Stomach smooth muscle (tissue), 2 donors: ENCODE data around the gene FDCSP.

ENCODE experiments used
- H3K27ac ChIP-seq: one replicate; pipeline ENCODE4 v1.7.0; 2013; ENCODE audit warnings: mild to moderate bottlenecking, low read length, inconsistent platforms
- H3K27me3 ChIP-seq, 2 donors: one replicate each; pipeline ENCODE4 v1.7.0; 2013; ENCODE audit warnings: low read length in 2 of 2; ENCODE audit not compliant: insufficient read depth in 2 of 2, control insufficient read depth in 1 of 2
- H3K36me3 ChIP-seq, 2 donors: one replicate each; pipeline ENCODE4 v1.7.0; 2013; ENCODE audit warnings: low read length in 2 of 2; ENCODE audit not compliant: control insufficient read depth in 2 of 2, insufficient read depth in 2 of 2
- H3K4me1 ChIP-seq: one replicate; pipeline ENCODE4 v1.7.0; 2013; ENCODE audit warnings: low read length; ENCODE audit not compliant: control insufficient read depth, insufficient read depth
- H3K4me3 ChIP-seq, 2 donors: one replicate each; pipeline ENCODE4 v1.7.0; 2013; ENCODE audit warnings: low read length in 2 of 2
- H3K9ac ChIP-seq, 2 donors: one replicate each; pipeline ENCODE4 v1.7.0; 2013; ENCODE audit warnings: low read length in 2 of 2, mild to moderate bottlenecking in 1 of 2
- H3K9me3 ChIP-seq, 2 donors: one replicate each; pipeline ENCODE4 v1.7.0; 2013; ENCODE audit warnings: low read length in 2 of 2; ENCODE audit not compliant: control insufficient read depth in 2 of 2
- donor health status: healthy.
- donor health status: Pancreatic carcinoma.

Gene FDCSP

GRCh38 chr4:70225824-70226223 lies at the start of gene FDCSP:
TSS of gene FDCSP (plus strand) at chr4:70226124. CDS start at chr4:70231195, 5,071 bp downstream.
- Histone ChIP-seq H3K27ac (no peak within 1 kb of the TSS), H3K27me3 (no peaks in the 10 kb centered on the region), H3K4me3 (no peak within 1 kb of the TSS), H3K36me3 (no peaks in the 10 kb centered on the region), H3K9ac (no peak within 1 kb of the TSS), H3K9me3 (no peaks in the 10 kb centered on the region), H3K4me1 (no peaks in the 10 kb centered on the region)

- H3K36me3 ChIP-seq, result no peaks in the 10 kb centered on the region
- no peaks in the 10 kb centered on the region for H3K27me3 ChIP-seq
- no peaks in the 10 kb centered on the region for H3K4me1 ChIP-seq
- no peak overlapping the region for H3K27ac ChIP-seq
- no peak overlapping the region for H3K4me3 ChIP-seq
- H3K9me3 ChIP-seq, result peaks cover 0 to 2% of the 10 kb centered on the region in 2 donors
- H3K9ac ChIP-seq, result no peak overlapping the region
Measured at GRCh38 chr4:70177090-70177489, 48.8 kb upstream of the FDCSP start.

DNA sequence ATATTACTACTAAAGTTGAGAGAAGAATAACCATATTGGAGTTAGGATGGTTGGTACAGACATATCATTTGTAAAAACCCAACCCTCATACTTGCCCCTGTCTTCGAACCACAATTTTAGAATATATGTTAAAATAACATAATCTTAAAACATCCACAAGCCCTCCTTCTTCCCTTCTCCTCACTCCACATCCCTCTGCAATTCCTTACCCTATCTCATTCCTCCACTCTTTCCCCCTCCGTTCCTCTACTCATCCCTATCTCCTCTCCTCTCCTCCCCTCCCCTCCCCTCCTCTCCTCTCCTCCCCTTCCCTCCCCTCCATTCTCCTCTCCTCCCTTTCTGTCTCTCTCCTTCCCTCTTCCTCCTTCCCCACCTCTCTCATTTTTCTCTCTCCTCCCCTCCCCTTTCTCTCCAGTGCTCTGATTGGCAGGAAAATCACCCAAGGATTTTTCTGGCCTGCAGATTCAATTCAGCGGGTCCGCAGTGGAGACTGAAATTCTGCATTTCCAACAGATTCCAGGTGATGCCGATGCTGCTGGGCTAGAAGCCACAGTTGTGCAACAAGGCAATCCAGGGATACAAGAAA lies 47.8 kb upstream of the FDCSP start:
- Histone ChIP-seq H3K4me1 (no peaks in the 10 kb centered on the region), H3K4me3 (no peak overlapping the region), H3K9me3 (peaks cover 0 to 2% of the 10 kb centered on the region in 2 donors), H3K27me3 (no peaks in the 10 kb centered on the region), H3K27ac (no peak overlapping the region), H3K36me3 (no peaks in the 10 kb centered on the region), H3K9ac (no peak overlapping the region)

DNA sequence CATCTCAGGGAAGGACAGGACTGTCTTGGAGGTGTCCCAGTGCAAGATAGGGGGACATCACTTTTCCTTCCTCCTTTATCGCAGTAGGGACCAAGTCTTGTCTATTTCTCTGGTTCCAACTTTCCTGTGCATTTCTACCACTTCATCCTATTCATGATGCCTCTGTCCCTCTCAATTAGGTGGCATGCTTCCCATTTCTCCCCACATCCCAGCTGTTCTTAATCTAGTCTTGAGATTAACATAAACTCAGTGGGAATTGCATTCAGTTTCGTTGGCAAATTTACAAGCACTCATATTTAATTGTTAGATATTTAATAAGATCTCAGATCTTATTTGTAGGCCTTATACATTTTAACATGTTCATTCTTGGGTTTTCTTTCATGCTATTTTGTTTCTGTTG lies 46.1 kb upstream of the FDCSP start:
- Histone ChIP-seq H3K4me1 (no peaks in the 10 kb centered on the region), H3K4me3 (no peak overlapping the region), H3K9ac (no peak overlapping the region), H3K9me3 (peaks cover 0 to 2% of the 10 kb centered on the region in 2 donors), H3K27ac (no peak overlapping the region), H3K36me3 (no peaks in the 10 kb centered on the region), H3K27me3 (no peaks in the 10 kb centered on the region)

DNA sequence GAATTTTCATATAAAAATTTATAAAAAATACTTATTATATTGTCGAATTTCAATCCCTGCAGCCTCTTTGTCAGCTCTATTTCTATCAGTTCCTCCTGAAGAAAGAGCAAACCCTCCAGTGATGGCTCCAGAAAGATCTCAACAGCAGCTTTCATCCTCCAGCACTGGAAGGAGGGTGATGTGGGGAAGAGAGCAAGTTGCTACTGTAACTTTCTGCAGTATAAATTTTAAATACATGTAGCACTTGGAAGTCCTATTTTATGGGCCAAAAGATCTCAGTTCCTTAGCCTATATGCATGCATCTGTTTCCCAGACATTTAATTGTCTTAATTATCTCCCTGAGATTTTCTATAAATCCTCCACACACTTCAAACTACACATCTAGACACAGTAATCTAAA lies 44.1 kb upstream of the FDCSP start:
- H3K4me1 ChIP-seq, result no peaks in the 10 kb centered on the region
- no peak overlapping the region for H3K4me3 ChIP-seq

GRCh38 chr4:70182517-70183167 lies 43.3 kb upstream of the FDCSP start:
- Histone ChIP-seq H3K9me3 (peaks cover 0 to 2% of the 10 kb centered on the region in 2 donors), H3K36me3 (no peaks in the 10 kb centered on the region), H3K27me3 (no peaks in the 10 kb centered on the region), H3K4me3 (no peak overlapping the region), H3K4me1 (no peaks in the 10 kb centered on the region), H3K9ac (no peak overlapping the region), H3K27ac (no peak overlapping the region)

More for the DNA sequence above, 44.1 kb upstream of the FDCSP start:
- peaks cover 0 to 2% of the 10 kb centered on the region in 2 donors for H3K9me3 ChIP-seq
- no peaks in the 10 kb centered on the region for H3K36me3 ChIP-seq
- no peak overlapping the region for H3K9ac ChIP-seq
- H3K27me3 ChIP-seq, result no peaks in the 10 kb centered on the region
- no peak overlapping the region for H3K27ac ChIP-seq

- no peak overlapping the region for H3K27ac ChIP-seq
- peaks cover 0 to 2% of the 10 kb centered on the region in 2 donors for H3K9me3 ChIP-seq
- no peaks in the 10 kb centered on the region for H3K4me1 ChIP-seq
- H3K4me3 ChIP-seq, result no peak overlapping the region
- H3K27me3 ChIP-seq, result no peaks in the 10 kb centered on the region
- H3K36me3 ChIP-seq, result no peaks in the 10 kb centered on the region
- H3K9ac ChIP-seq, result no peak overlapping the region
Measured at GRCh38 chr4:70183168-70183939, 42.6 kb upstream of the FDCSP start.

GRCh38 chr4:70183940-70184246 lies 42.0 kb upstream of the FDCSP start:
- Histone ChIP-seq H3K4me1 (no peaks in the 10 kb centered on the region), H3K27ac (no peak overlapping the region), H3K4me3 (no peak overlapping the region)

GRCh38 chr4:70187216-70187615 lies 38.7 kb upstream of the FDCSP start:
- Histone ChIP-seq H3K4me3 (no peak overlapping the region), H3K4me1 (no peaks in the 10 kb centered on the region), H3K27ac (no peak overlapping the region), H3K9me3 (no peaks in the 10 kb centered on the region), H3K27me3 (no peaks in the 10 kb centered on the region), H3K9ac (no peak overlapping the region), H3K36me3 (no peaks in the 10 kb centered on the region)

More at GRCh38 chr4:70183940-70184246, 42.0 kb upstream of the FDCSP start:
- no peak overlapping the region for H3K9ac ChIP-seq
- no peaks in the 10 kb centered on the region for H3K36me3 ChIP-seq
- peaks cover 0 to 2% of the 10 kb centered on the region in 2 donors for H3K9me3 ChIP-seq
- H3K27me3 ChIP-seq, result no peaks in the 10 kb centered on the region

GRCh38 chr4:70190579-70190978 lies 35.3 kb upstream of the FDCSP start:
- H3K9ac ChIP-seq, result no peak overlapping the region
- H3K27me3 ChIP-seq, result no peaks in the 10 kb centered on the region
- no peak overlapping the region for H3K27ac ChIP-seq
- H3K9me3 ChIP-seq, result no peaks in the 10 kb centered on the region
- no peaks in the 10 kb centered on the region for H3K4me1 ChIP-seq
- no peaks in the 10 kb centered on the region for H3K36me3 ChIP-seq
- H3K4me3 ChIP-seq, result no peak overlapping the region

DNA sequence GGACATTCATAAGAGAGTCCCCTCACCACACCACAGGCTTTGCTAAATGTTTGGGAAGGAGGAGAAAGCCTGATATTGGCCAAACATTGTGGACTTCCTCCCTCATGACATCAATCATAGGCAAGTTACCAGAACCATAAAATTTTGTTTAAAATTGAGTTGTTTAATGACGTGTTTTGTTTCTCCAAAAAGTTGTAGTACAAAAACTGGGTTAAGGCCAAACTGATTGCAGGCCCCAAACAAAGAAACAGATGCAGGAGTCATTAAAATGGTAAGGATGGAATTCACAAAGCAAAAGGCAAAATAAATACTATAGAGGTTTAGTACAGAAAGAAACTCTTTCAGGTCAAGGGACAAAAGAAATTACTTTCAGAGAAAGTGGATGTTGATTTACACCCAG lies 34.3 kb upstream of the FDCSP start:
- Histone ChIP-seq H3K4me1 (no peaks in the 10 kb centered on the region), H3K9me3 (no peaks in the 10 kb centered on the region), H3K27ac (no peak overlapping the region), H3K27me3 (no peaks in the 10 kb centered on the region), H3K9ac (no peak overlapping the region), H3K4me3 (no peak overlapping the region), H3K36me3 (no peaks in the 10 kb centered on the region)
